Neural progenitor cell (in vitro differentiated cells): ENCODE data around the gene BMP7. TPM values are rescaled to one million over a fixed set of nuclear protein-coding genes. Genes with fewer than 3 reads are reported as not detected.

ENCODE experiments used
- DNase-seq: peaks from one replicate; pipeline ENCODE4 v3.0.0-alpha.2; 2016; ENCODE audit warnings: low spot score
- H2AFZ ChIP-seq: fragments of 200-600 bp; sonication (generic); replicated peaks from 2 replicates; pipeline ENCODE4 v1.6.1; 2016; ENCODE audit warnings: antibody characterized with exemption
- H3F3A ChIP-seq: fragments of 200-600 bp; sonication (generic); 2 replicates; pipeline ENCODE4 v1.6.1; 2016; ENCODE audit warnings: antibody characterized with exemption, low read depth
- H3K27ac ChIP-seq: fragments of 200-600 bp; sonication (generic); 2 replicates; pipeline ENCODE4 v1.5.1; 2016; ENCODE audit warnings: mild to moderate bottlenecking
- H3K27me3 ChIP-seq: fragments of 200-600 bp; sonication (generic); 2 replicates; pipeline ENCODE4 v1.6.1; 2016; ENCODE audit warnings: mild to moderate bottlenecking, moderate library complexity
- H3K36me3 ChIP-seq: fragments of 200-600 bp; sonication (generic); 2 replicates; pipeline ENCODE4 v1.5.1; 2016
- H3K4me1 ChIP-seq: fragments of 200-600 bp; sonication (generic); 2 replicates; pipeline ENCODE4 v1.6.1; 2016; ENCODE audit warnings: mixed run types
- H3K4me2 ChIP-seq: fragments of 200-600 bp; sonication (generic); 2 replicates; pipeline ENCODE4 v1.6.1; 2016
- H3K4me3 ChIP-seq: fragments of 200-600 bp; sonication (generic); 2 replicates; pipeline ENCODE4 v1.5.1; 2016
- H3K79me2 ChIP-seq: fragments of 200-600 bp; sonication (generic); 2 replicates; pipeline ENCODE4 v1.6.1; 2016; ENCODE audit warnings: low read depth
- H3K9ac ChIP-seq: fragments of 200-600 bp; sonication (generic); 2 replicates; pipeline ENCODE4 v1.6.1; 2016
- H3K9me3 ChIP-seq: fragments of 200-600 bp; sonication (generic); 2 replicates; pipeline ENCODE4 v1.5.1; 2016; ENCODE audit warnings: low read depth
- H4K20me1 ChIP-seq: fragments of 200-600 bp; sonication (generic); 2 replicates; pipeline ENCODE4 v1.6.1; 2016; ENCODE audit warnings: low read depth
- H3K27ac Mint-ChIP-seq: 3 replicates; pipeline ENCODE4 v1.8.0; 2021; ENCODE audit warnings: mixed read lengths
- H3K27me3 Mint-ChIP-seq: 2 replicates; pipeline ENCODE4 v1.8.0; 2022; ENCODE audit warnings: low read depth, mild to moderate bottlenecking, inconsistent platforms, moderate library complexity, mixed read lengths; ENCODE audit not compliant: insufficient read depth
- H3K36me3 Mint-ChIP-seq: 3 replicates; pipeline ENCODE4 v1.8.0; 2021; ENCODE audit warnings: mixed read lengths
- H3K4me1 Mint-ChIP-seq: 3 replicates; pipeline ENCODE4 v1.8.0; 2021; ENCODE audit warnings: mixed read lengths
- H3K4me3 Mint-ChIP-seq: 3 replicates; pipeline ENCODE4 v1.8.0; 2021; ENCODE audit warnings: mild to moderate bottlenecking, moderate library complexity, mixed read lengths
- H3K9me3 Mint-ChIP-seq: 3 replicates; pipeline ENCODE4 v1.8.0; 2020; ENCODE audit warnings: mixed read lengths
- EZH2 ChIP-seq: fragments of 200-600 bp; sonication (generic); IDR thresholded peaks from 2 replicates; pipeline ENCODE4 v1.6.1; 2017; ENCODE audit warnings: antibody characterized with exemption, mild to moderate bottlenecking, moderate library complexity
- EZH2phosphoT487 ChIP-seq: fragments of 200-600 bp; sonication (generic); IDR thresholded peaks from 2 replicates; pipeline ENCODE4 v1.6.1; 2017; ENCODE audit warnings: antibody characterized with exemption
- total RNA-seq: library from RNA; depleted of rRNA; stranded (reverse); fragments of >200 nt; gene quantifications from 2 replicates; pipeline ENCODE4 v1.2.3, GENCODE V29; 2015; ENCODE audit warnings: low replicate concordance
- TF ChIP-seq, protein P1 (sequence below): fragments of 200-600 bp; sonication (generic); IDR thresholded peaks from 2 replicates; pipeline ENCODE4 v1.5.1; 2017; ENCODE audit warnings: antibody characterized with exemption, mild to moderate bottlenecking

Gene BMP7
- total RNA-seq, 1 donor from 2014 or later = 11.2 TPM

DNA sequence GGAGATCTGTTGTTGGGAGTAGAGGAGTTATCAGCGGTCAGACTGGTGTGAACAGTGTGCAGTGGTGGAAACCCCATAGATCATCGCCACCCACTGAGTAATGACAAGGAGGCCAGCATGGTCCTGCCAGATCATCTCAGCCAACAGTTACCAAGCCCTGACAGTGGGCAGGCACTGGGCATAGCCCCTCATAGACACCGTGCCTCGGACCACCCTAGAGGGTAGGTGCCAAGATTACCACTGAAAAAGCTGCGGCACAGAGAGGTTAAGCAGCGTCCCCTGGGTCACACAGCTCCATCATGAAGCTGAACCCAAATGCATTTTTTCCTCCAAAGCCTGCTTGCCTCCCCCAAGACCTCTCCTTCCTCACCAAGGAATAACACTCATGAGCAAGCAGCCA is 21.5 kb upstream of the BMP7 start:
- Histone ChIP-seq H3F3A (peaks cover 49% of the 10 kb centered on the region), H4K20me1 (no peaks in the 10 kb centered on the region), H3K36me3 (no peaks in the 10 kb centered on the region), H3K79me2 (no peaks in the 10 kb centered on the region), H2AFZ (no peak overlapping the region), H3K4me3 (no peak overlapping the region), H3K27ac (peak overlapping the region; percentile 22), H3K9me3 (no peaks in the 10 kb centered on the region), H3K4me1 (peaks cover 67% of the 10 kb centered on the region), H3K27me3 (no peaks in the 10 kb centered on the region), H3K4me2 (peak overlapping the region; percentile 49), H3K9ac (no peak overlapping the region)
- peak overlapping the region; percentile 71 for H3K4me3 Mint-ChIP-seq
- H3K9me3 Mint-ChIP-seq = no peaks in the 10 kb centered on the region
- no peak for DNase-seq
- no peak for TF ChIP-seq EZH2
- TF ChIP-seq, protein P1, sequence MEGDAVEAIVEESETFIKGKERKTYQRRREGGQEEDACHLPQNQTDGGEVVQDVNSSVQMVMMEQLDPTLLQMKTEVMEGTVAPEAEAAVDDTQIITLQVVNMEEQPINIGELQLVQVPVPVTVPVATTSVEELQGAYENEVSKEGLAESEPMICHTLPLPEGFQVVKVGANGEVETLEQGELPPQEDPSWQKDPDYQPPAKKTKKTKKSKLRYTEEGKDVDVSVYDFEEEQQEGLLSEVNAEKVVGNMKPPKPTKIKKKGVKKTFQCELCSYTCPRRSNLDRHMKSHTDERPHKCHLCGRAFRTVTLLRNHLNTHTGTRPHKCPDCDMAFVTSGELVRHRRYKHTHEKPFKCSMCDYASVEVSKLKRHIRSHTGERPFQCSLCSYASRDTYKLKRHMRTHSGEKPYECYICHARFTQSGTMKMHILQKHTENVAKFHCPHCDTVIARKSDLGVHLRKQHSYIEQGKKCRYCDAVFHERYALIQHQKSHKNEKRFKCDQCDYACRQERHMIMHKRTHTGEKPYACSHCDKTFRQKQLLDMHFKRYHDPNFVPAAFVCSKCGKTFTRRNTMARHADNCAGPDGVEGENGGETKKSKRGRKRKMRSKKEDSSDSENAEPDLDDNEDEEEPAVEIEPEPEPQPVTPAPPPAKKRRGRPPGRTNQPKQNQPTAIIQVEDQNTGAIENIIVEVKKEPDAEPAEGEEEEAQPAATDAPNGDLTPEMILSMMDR = no peak
- no peak for TF ChIP-seq EZH2phosphoT487
- peak overlapping the region; percentile 99 for H3K27ac Mint-ChIP-seq
- peaks cover 18% of the 10 kb centered on the region for H3K27me3 Mint-ChIP-seq
- H3K36me3 Mint-ChIP-seq = no peaks in the 10 kb centered on the region
- peaks cover 93% of the 10 kb centered on the region for H3K4me1 Mint-ChIP-seq

DNA sequence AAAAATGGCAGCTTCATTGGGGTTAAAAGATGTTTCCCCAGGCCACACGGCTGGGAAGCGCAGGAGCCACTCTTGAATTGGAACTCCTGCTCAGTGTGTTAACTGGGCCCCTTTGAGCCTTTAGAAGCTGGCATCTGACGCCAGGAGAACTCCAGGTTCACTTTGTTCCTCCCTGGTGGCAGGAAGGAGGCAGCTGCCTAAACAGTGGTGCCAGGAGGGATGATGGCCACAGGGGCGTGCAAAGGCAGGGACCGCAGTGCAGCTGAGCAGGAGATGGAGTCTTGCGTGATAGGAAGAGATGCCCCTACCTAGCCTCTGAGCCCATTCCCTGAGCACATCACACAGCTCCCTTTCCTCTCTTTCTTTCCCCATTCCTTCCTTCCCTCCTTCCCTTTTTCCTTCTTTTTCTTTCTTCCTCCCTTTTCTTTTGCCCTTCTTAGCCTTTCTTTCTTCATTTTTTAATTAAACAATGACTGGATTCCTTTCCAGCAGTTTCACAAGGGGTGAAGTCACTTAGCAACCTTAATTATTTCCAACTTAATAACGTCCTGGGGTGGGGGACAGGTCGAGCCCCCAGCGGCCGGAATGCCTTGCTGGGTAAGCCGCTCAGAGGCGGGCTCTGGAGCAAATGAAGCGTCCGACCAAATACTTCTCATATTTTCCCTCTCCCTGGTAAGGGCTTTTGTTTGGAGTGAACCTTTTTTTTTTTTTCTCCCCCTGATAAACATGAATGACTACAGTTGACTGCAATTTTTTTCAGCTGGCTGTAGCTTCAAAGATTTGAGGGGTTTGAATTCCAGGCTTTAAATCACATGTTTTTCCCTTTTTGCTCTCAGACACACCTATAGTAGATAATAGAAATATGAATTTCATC is 20.8 kb upstream of the BMP7 start:
- H3K4me3 ChIP-seq = no peak overlapping the region
- peaks cover 56% of the 10 kb centered on the region for H3F3A ChIP-seq
- peak overlapping the region; percentile 67 for H3K4me3 Mint-ChIP-seq
- no peaks in the 10 kb centered on the region for H3K9me3 Mint-ChIP-seq
- no peaks in the 10 kb centered on the region for H3K9me3 ChIP-seq
- H3K36me3 Mint-ChIP-seq = no peaks in the 10 kb centered on the region
- no peaks in the 10 kb centered on the region for H3K27me3 ChIP-seq
- H3K27ac ChIP-seq = peak overlapping the region; percentile 66
- TF ChIP-seq, protein P1 = peak; percentile 12
- TF ChIP-seq EZH2phosphoT487 (no peak), EZH2 (no peak)
- H2AFZ ChIP-seq = no peak overlapping the region
- H4K20me1 ChIP-seq = no peaks in the 10 kb centered on the region
- no peak overlapping the region for H3K9ac ChIP-seq
- peaks cover 17% of the 10 kb centered on the region for H3K27me3 Mint-ChIP-seq
- peak overlapping the region; percentile 99 for H3K27ac Mint-ChIP-seq
- H3K4me2 ChIP-seq = peak overlapping the region; percentile 49
- no peaks in the 10 kb centered on the region for H3K36me3 ChIP-seq
- H3K4me1 ChIP-seq = peaks cover 69% of the 10 kb centered on the region
- peak; percentile 73 for DNase-seq
- H3K4me1 Mint-ChIP-seq = peaks cover 93% of the 10 kb centered on the region
- H3K79me2 ChIP-seq = no peaks in the 10 kb centered on the region

DNA sequence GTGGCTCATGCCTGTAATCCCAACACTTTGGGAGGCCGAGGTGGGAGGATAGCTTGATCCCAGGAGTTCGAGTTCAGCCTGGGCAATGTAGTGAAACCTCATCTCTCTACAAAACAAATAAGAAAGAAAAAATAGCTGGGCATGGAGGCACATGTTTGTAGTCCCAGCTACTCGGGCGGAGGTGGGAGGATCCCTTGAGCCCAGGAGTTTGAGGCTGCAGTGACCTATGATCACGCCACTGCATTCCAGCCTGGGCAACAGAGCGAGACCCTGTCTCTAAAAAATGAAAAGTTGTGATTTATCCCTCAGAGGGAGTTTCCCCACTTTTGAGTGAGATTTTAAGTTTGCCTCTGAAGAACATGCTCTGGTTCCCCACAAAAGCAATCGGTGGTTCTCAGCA is 17.4 kb upstream of the BMP7 start:
- no peaks in the 10 kb centered on the region for H4K20me1 ChIP-seq
- no peaks in the 10 kb centered on the region for H3K9me3 ChIP-seq
- H3K4me1 Mint-ChIP-seq = peaks cover 87% of the 10 kb centered on the region
- H2AFZ ChIP-seq = no peak overlapping the region
- no peak for TF ChIP-seq EZH2phosphoT487
- TF ChIP-seq EZH2 = no peak
- TF ChIP-seq, protein P1 = no peak
- H3K9me3 Mint-ChIP-seq = no peaks in the 10 kb centered on the region
- H3K27me3 ChIP-seq = no peaks in the 10 kb centered on the region
- DNase-seq = no peak
- no peaks in the 10 kb centered on the region for H3K36me3 Mint-ChIP-seq
- H3K4me2 ChIP-seq = peak overlapping the region; percentile 46
- no peak overlapping the region for H3K4me3 ChIP-seq
- peaks cover 22% of the 10 kb centered on the region for H3K27me3 Mint-ChIP-seq
- no peaks in the 10 kb centered on the region for H3K36me3 ChIP-seq
- peak overlapping the region; percentile 58 for H3K4me3 Mint-ChIP-seq
- H3F3A ChIP-seq = peaks cover 48% of the 10 kb centered on the region
- H3K79me2 ChIP-seq = no peaks in the 10 kb centered on the region
- peak overlapping the region; percentile 99 for H3K27ac Mint-ChIP-seq
- H3K4me1 ChIP-seq = peaks cover 65% of the 10 kb centered on the region
- no peak overlapping the region for H3K9ac ChIP-seq
- H3K27ac ChIP-seq = no peak overlapping the region
